KOPT-K1 (cell line): ENCODE measurements around the gene DAGLA.

Experiments used
- H3K27ac ChIP-seq: fragments of 200-600 bp; sonication (generic); 2 replicates; pipeline ENCODE4 v1.5.1; 2016; ENCODE audit warnings: antibody characterized with exemption, mild to moderate bottlenecking, low read depth, low read length; ENCODE audit not compliant: poor library complexity, severe bottlenecking
- H3K36me3 ChIP-seq: fragments of 200-600 bp; sonication (generic); 2 replicates; pipeline ENCODE4 v1.5.1; 2017; ENCODE audit warnings: antibody characterized with exemption, mild to moderate bottlenecking, low read length, moderate library complexity; ENCODE audit not compliant: insufficient read depth
- H3K9me3 ChIP-seq: fragments of 200-600 bp; sonication (generic); 2 replicates; pipeline ENCODE4 v1.5.1; 2017; ENCODE audit warnings: antibody characterized with exemption, low read length, mild to moderate bottlenecking; ENCODE audit not compliant: insufficient read depth, poor library complexity, severe bottlenecking

Gene DAGLA

GRCh38 chr11:61680622-61681221 is 531 bp downstream of the DAGLA start:
- Histone ChIP-seq H3K36me3 (no peaks in the 10 kb centered on the region), H3K27ac (no peak overlapping the region), H3K9me3 (no peaks in the 10 kb centered on the region)

- Histone ChIP-seq H3K36me3 (no peaks in the 10 kb centered on the region), H3K27ac (no peak overlapping the region), H3K9me3 (no peaks in the 10 kb centered on the region)
Measured at GRCh38 chr11:61682093-61682732, 2.0 kb downstream of the DAGLA start.

- H3K36me3 ChIP-seq = no peaks in the 10 kb centered on the region
- H3K9me3 ChIP-seq = no peaks in the 10 kb centered on the region
Measured at GRCh38 chr11:61682906-61683675, 2.9 kb downstream of the DAGLA start.

GRCh38 chr11:61683961-61684869 is 4.0 kb downstream of the DAGLA start:
- Histone ChIP-seq H3K9me3 (no peaks in the 10 kb centered on the region), H3K36me3 (no peaks in the 10 kb centered on the region), H3K27ac (no peak overlapping the region)

More at GRCh38 chr11:61682906-61683675, 2.9 kb downstream of the DAGLA start:
- H3K27ac ChIP-seq = no peak overlapping the region

- Histone ChIP-seq H3K9me3 (no peaks in the 10 kb centered on the region), H3K27ac (no peak overlapping the region), H3K36me3 (no peaks in the 10 kb centered on the region)
Measured at GRCh38 chr11:61684870-61685616, 4.9 kb downstream of the DAGLA start.

GRCh38 chr11:61685617-61685967 is 5.4 kb downstream of the DAGLA start:
- Histone ChIP-seq H3K9me3 (no peaks in the 10 kb centered on the region), H3K36me3 (no peaks in the 10 kb centered on the region), H3K27ac (no peak overlapping the region)

- H3K9me3 ChIP-seq = no peaks in the 10 kb centered on the region
- no peaks in the 10 kb centered on the region for H3K36me3 ChIP-seq
- H3K27ac ChIP-seq = no peak overlapping the region
Measured at GRCh38 chr11:61686066-61686465, 5.9 kb downstream of the DAGLA start.

GRCh38 chr11:61686469-61686868 is 6.3 kb downstream of the DAGLA start:
- H3K36me3 ChIP-seq = no peaks in the 10 kb centered on the region
- H3K9me3 ChIP-seq = no peaks in the 10 kb centered on the region
- no peak overlapping the region for H3K27ac ChIP-seq

- no peaks in the 10 kb centered on the region for H3K36me3 ChIP-seq
- no peaks in the 10 kb centered on the region for H3K9me3 ChIP-seq
- no peak overlapping the region for H3K27ac ChIP-seq
Measured at GRCh38 chr11:61687420-61687819, 7.2 kb downstream of the DAGLA start.

GRCh38 chr11:61688365-61689163 is 8.4 kb downstream of the DAGLA start:
- H3K9me3 ChIP-seq = no peaks in the 10 kb centered on the region
- no peak overlapping the region for H3K27ac ChIP-seq

GRCh38 chr11:61689164-61689496 is 8.9 kb downstream of the DAGLA start:
- Histone ChIP-seq H3K27ac (no peak overlapping the region), H3K36me3 (no peaks in the 10 kb centered on the region), H3K9me3 (no peaks in the 10 kb centered on the region)

More at GRCh38 chr11:61688365-61689163, 8.4 kb downstream of the DAGLA start:
- H3K36me3 ChIP-seq = no peaks in the 10 kb centered on the region

- H3K9me3 ChIP-seq = no peaks in the 10 kb centered on the region
- H3K36me3 ChIP-seq = no peaks in the 10 kb centered on the region
- H3K27ac ChIP-seq = no peak overlapping the region
Measured at GRCh38 chr11:61690706-61691379, 10.7 kb downstream of the DAGLA start.

- H3K27ac ChIP-seq = no peak overlapping the region
- no peaks in the 10 kb centered on the region for H3K36me3 ChIP-seq
- no peaks in the 10 kb centered on the region for H3K9me3 ChIP-seq
Measured at GRCh38 chr11:61691380-61692156, 11.4 kb downstream of the DAGLA start.
